Endodermal cell (in vitro differentiated cells): ENCODE measurements around the gene SPNS3. TPM values are rescaled to one million over a fixed set of nuclear protein-coding genes. Genes with fewer than 3 reads are reported as not detected.

Source experiments
- DNase-seq: peaks from one replicate; pipeline ENCODE4 v3.0.0-alpha.2; 2017
- H3K27ac ChIP-seq: 2 replicates; pipeline ENCODE4 v1.5.1; 2013; ENCODE audit warnings: mild to moderate bottlenecking, low read depth, low read length, moderate library complexity
- H3K27me3 ChIP-seq: 2 replicates; pipeline ENCODE4 v1.6.1; 2013; ENCODE audit warnings: mild to moderate bottlenecking, low read length, moderate library complexity; ENCODE audit not compliant: insufficient read depth, control insufficient read depth, poor library complexity, severe bottlenecking
- H3K36me3 ChIP-seq: 2 replicates; pipeline ENCODE4 v1.7.0; 2013; ENCODE audit warnings: mild to moderate bottlenecking, low read length, moderate library complexity; ENCODE audit not compliant: control insufficient read depth, insufficient read depth
- H3K4me1 ChIP-seq: one replicate; pipeline ENCODE4 v1.7.0; 2013; ENCODE audit warnings: low read length; ENCODE audit not compliant: control insufficient read depth, insufficient read depth
- H3K4me3 ChIP-seq: 2 replicates; pipeline ENCODE4 v1.5.1; 2013; ENCODE audit warnings: mild to moderate bottlenecking, low read length, moderate library complexity
- H3K9ac ChIP-seq: 2 replicates; pipeline ENCODE4 v1.6.1; 2013; ENCODE audit warnings: mild to moderate bottlenecking, low read length, moderate library complexity; ENCODE audit not compliant: poor library complexity, severe bottlenecking; ENCODE audit errors: extremely low read depth
- H3K9me3 ChIP-seq: 2 replicates; pipeline ENCODE4 v1.6.1; 2013; ENCODE audit warnings: mild to moderate bottlenecking, low read length, moderate library complexity; ENCODE audit not compliant: control insufficient read depth
- H3K27ac Mint-ChIP-seq: 2 replicates; pipeline ENCODE4 v1.8.0; 2020; ENCODE audit warnings: mixed read lengths
- H3K27me3 Mint-ChIP-seq: 2 replicates; pipeline ENCODE4 v1.8.0; 2021; ENCODE audit warnings: mild to moderate bottlenecking, mixed read lengths; ENCODE audit not compliant: insufficient read depth
- H3K36me3 Mint-ChIP-seq: 2 replicates; pipeline ENCODE4 v1.8.0; 2020; ENCODE audit warnings: low read depth, mixed read lengths
- H3K4me1 Mint-ChIP-seq: 2 replicates; pipeline ENCODE4 v1.8.0; 2020; ENCODE audit warnings: mixed read lengths
- H3K4me3 Mint-ChIP-seq: 2 replicates; pipeline ENCODE4 v1.8.0; 2020; ENCODE audit warnings: mild to moderate bottlenecking, moderate library complexity, mixed read lengths
- H3K9me3 Mint-ChIP-seq: 2 replicates; pipeline ENCODE4 v1.8.0; 2020; ENCODE audit warnings: mild to moderate bottlenecking, mixed read lengths
- CTCF ChIP-seq: fragments of 200-600 bp; sonication (generic); conservative IDR thresholded peaks from 2 replicates; pipeline ENCODE4 v1.5.0; 2021; ENCODE audit warnings: antibody characterized with exemption, mild to moderate bottlenecking
- WGBS, 2 experiments: methylation state at CpG; one replicate each; pipeline versions ENCODE4 v1.1.5 to v1.1.7; 2013; ENCODE audit warnings: missing lambda C conversion rate in 2 of 2, mixed read lengths in 1 of 2; ENCODE audit not compliant: insufficient coverage in 1 of 2, insufficient read length in 1 of 2; 5-methylcytosine and 5-hydroxymethylcytosine counted together
- total RNA-seq, 2 donors: library from RNA; stranded (reverse); fragmentation: NEBNext Ultra II Directional in 1 of 2; extraction: Animal tissue kit (Norgen Biotek cat#: 25700) in 1 of 2; gene quantifications; 2 replicates in 1 of 2; 3 replicates in 1 of 2; pipeline ENCODE4 v1.2.1, GENCODE V29; 2021

SPNS3 gene
- total RNA-seq, 2 donors from 2014 or later, result not detected

GRCh38 chr17:4460661-4461060, 26.9 kb downstream of the SPNS3 start:
- Mint-ChIP-seq H3K27ac (no peak overlapping the region), H3K36me3 (no peaks in the 10 kb centered on the region), H3K27me3 (peaks cover 5% of the 10 kb centered on the region), H3K9me3 (peaks cover 3% of the 10 kb centered on the region), H3K4me1 (no peaks in the 10 kb centered on the region), H3K4me3 (no peak overlapping the region)
- no peaks in the 10 kb centered on the region for H3K36me3 ChIP-seq
- no peak for DNase-seq
- WGBS, 2 experiments, result 79 to 84% methylated on average over 2 to 4 of the region's 5 CpGs
- no peak overlapping the region for H3K27ac ChIP-seq
- H3K9me3 ChIP-seq, result no peaks in the 10 kb centered on the region
- no peaks in the 10 kb centered on the region for H3K4me1 ChIP-seq
- H3K27me3 ChIP-seq, result no peaks in the 10 kb centered on the region
- no peak for TF ChIP-seq CTCF
- no peak overlapping the region for H3K9ac ChIP-seq
- no peak overlapping the region for H3K4me3 ChIP-seq

DNA sequence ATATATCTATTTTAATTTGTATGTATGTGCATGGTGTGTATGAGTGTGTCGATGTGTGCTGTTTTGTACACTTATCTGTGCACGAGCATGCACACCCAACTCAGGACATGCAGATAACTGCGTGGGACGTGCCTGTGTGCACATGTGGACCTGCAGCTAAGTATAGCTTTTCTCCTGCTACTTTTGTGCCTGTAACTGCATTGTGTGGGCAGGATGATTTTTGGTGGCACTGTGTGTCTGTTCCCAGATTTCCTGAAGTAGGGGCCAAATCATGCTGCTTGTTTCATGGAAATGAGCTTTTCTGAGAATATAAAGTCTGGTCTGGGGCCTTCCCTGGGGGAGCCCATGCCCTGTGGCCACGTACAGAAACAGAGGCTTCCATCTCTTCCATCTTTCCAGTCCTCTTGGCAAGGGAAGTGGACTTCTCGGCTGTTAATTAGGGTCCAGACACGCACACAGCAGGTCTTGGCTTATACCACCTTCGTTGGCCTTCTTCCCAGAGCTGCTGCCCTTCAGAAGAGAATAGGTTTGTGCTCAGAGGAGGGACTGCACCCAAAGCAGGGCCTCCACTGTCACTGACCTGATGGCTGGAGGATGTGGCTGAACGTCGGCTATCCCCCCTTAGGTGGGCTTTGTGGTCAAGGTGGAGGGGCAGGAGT, 30.2 kb downstream of the SPNS3 start:
- no peaks in the 10 kb centered on the region for H3K9me3 ChIP-seq
- no peaks in the 10 kb centered on the region for H3K4me1 ChIP-seq
- Mint-ChIP-seq H3K9me3 (peaks cover 3% of the 10 kb centered on the region), H3K36me3 (no peaks in the 10 kb centered on the region), H3K4me1 (no peaks in the 10 kb centered on the region), H3K27ac (no peak overlapping the region), H3K4me3 (no peak overlapping the region), H3K27me3 (peaks cover 7% of the 10 kb centered on the region)
- WGBS, 2 experiments, result 80 to 91% methylated on average over 8 to 10 of the region's 10 CpGs
- H3K27ac ChIP-seq, result no peak overlapping the region
- DNase-seq, result no peak
- no peak overlapping the region for H3K9ac ChIP-seq
- H3K36me3 ChIP-seq, result no peaks in the 10 kb centered on the region
- no peak overlapping the region for H3K4me3 ChIP-seq
- H3K27me3 ChIP-seq, result no peaks in the 10 kb centered on the region
- TF ChIP-seq CTCF, result no peak

DNA sequence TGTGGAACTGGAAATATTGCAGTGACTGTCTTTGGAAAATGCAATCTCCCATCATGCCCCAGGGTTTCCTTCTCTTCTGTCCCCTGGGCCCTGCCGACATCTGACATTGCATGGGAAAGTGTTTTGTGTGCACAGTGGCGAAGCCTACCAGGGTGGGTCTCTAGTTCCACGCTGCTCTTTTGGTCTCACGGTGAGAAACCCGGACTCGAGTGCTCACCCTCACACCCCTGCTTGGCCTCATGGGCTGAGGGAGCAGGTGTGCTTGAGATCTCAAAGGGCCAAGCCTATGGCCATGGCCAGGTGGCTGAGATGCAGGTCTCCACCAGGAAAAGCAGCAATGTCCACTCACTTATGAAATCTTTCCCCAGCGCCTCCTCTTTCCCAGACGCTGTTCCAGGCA, 32.0 kb downstream of the SPNS3 start:
- TF ChIP-seq CTCF, result no peak
- no peak overlapping the region for H3K9ac ChIP-seq
- Mint-ChIP-seq H3K36me3 (no peaks in the 10 kb centered on the region), H3K27me3 (peaks cover 5% of the 10 kb centered on the region), H3K4me1 (no peaks in the 10 kb centered on the region), H3K27ac (no peak overlapping the region), H3K9me3 (peaks cover 3% of the 10 kb centered on the region), H3K4me3 (no peak overlapping the region)
- H3K4me1 ChIP-seq, result no peaks in the 10 kb centered on the region
- WGBS, 2 experiments, result 95% methylated on average over 8 of the region's 8 CpGs; no CpG with 5 or more reads in 1 of the 2 experiments
- no peaks in the 10 kb centered on the region for H3K9me3 ChIP-seq
- H3K36me3 ChIP-seq, result no peaks in the 10 kb centered on the region
- no peak overlapping the region for H3K27ac ChIP-seq
- no peak for DNase-seq
- H3K4me3 ChIP-seq, result no peak overlapping the region
- no peaks in the 10 kb centered on the region for H3K27me3 ChIP-seq
